Astrocyte (in vitro differentiated cells and primary cell): ENCODE measurements around the gene TBC1D2.

Source experiments
- EZH2 ChIP-seq: IDR thresholded peaks from 2 replicates; pipeline ENCODE4 v1.6.1; 2012; ENCODE audit warnings: mild to moderate bottlenecking, low read length, inconsistent platforms; ENCODE audit not compliant: insufficient read depth
- TF ChIP-seq, protein P1 (sequence below): IDR thresholded peaks from 2 replicates; pipeline ENCODE4 v1.5.1; 2011; ENCODE audit warnings: low read depth, mild to moderate bottlenecking, inconsistent platforms, low read length, moderate library complexity; ENCODE audit not compliant: insufficient read depth

DNA sequence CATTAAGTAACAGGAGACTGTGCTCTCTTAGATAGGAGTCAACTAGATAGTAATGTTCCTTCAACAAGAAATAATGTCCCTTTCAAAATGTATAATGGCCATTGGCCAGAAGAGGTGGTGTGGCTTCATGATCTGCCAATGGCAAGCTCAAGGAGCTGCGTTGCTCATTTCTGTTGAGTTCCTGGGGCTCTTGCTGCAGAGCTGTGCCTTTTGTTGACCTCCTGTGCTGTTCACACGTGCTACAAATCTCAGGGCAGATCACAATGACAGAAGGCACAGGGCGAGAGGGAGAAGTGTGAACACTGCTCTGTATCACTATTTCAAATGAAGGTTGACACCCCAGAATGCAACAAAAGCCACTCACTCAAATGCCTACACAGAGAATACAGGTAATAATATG, 16.0 kb upstream of the TBC1D2 start:
- TF ChIP-seq, protein P1, sequence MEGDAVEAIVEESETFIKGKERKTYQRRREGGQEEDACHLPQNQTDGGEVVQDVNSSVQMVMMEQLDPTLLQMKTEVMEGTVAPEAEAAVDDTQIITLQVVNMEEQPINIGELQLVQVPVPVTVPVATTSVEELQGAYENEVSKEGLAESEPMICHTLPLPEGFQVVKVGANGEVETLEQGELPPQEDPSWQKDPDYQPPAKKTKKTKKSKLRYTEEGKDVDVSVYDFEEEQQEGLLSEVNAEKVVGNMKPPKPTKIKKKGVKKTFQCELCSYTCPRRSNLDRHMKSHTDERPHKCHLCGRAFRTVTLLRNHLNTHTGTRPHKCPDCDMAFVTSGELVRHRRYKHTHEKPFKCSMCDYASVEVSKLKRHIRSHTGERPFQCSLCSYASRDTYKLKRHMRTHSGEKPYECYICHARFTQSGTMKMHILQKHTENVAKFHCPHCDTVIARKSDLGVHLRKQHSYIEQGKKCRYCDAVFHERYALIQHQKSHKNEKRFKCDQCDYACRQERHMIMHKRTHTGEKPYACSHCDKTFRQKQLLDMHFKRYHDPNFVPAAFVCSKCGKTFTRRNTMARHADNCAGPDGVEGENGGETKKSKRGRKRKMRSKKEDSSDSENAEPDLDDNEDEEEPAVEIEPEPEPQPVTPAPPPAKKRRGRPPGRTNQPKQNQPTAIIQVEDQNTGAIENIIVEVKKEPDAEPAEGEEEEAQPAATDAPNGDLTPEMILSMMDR, result no peak
- no peak for TF ChIP-seq EZH2
